ENCODE data around the gene ZNF236. TPM values are rescaled to one million over a fixed set of nuclear protein-coding genes. Genes with fewer than 3 reads are reported as not detected.

The ZNF236 gene
- total and polyA plus RNA-seq, 10 of the 15 experiments (the other 5 are each of a cell fraction or from before 2014, with no cell fraction given), result 1.0 to 14.4 (median 5.9) TPM

- no peak for TF ChIP-seq ZBTB40 (IDR thresholded peaks at IDR 0.05; ENCODE audit: borderline replicate concordance)
- TF ChIP-seq IRF4 (IDR thresholded peaks at IDR 0.05; ENCODE audit: low read depth, low read length), result no peak
- TF ChIP-seq ZSCAN29 (IDR thresholded peaks at IDR 0.05), result no peak
- no peak for TF ChIP-seq DPF2 (IDR thresholded peaks at IDR 0.05)
- TF ChIP-seq NBN (IDR thresholded peaks at IDR 0.05), result 0 out of 2 replicates have a peak, but pooled peaks have one; percentile 51
- TF ChIP-seq MTA2 (IDR thresholded peaks at IDR 0.05; ENCODE audit: low read depth), result 0 out of 2 replicates have a peak, but pooled peaks have one; percentile 12
- no peak for TF ChIP-seq ETV6 (conservative IDR thresholded peaks at IDR 0.05 in 1 of 2, IDR thresholded peaks at IDR 0.05 in 1 of 2; ENCODE audit: borderline replicate concordance in 1 of 2, low read depth in 1 of 2)
- peak; percentile 48; the same call in 1 of the 2 replicates for TF ChIP-seq CREB1 (IDR thresholded peaks at IDR 0.05; ENCODE audit: low read depth)
- peak; percentile 43; the same call in 1 of the 2 replicates for TF ChIP-seq ELK1 (IDR thresholded peaks at IDR 0.05; ENCODE audit: low read depth, low read length)
- peak; percentile 65; the same call in 1 of the 2 replicates for TF ChIP-seq HDGF (IDR thresholded peaks at IDR 0.05)
- no peak for TF ChIP-seq RAD51 (IDR thresholded peaks at IDR 0.05)
- no peak for TF ChIP-seq SMAD5 (IDR thresholded peaks at IDR 0.05; ENCODE audit: low read depth)
- peak; percentile 26 to 37; a peak in 2 of 4 replicates for TF ChIP-seq IKZF2 (IDR thresholded peaks at IDR 0.05)
- TF ChIP-seq CBX5 (IDR thresholded peaks at IDR 0.05; ENCODE audit: low read depth), result no peak
- TF ChIP-seq KLF5 (IDR thresholded peaks at IDR 0.05; ENCODE audit: partially characterized antibody), result peak; percentile 31
- TF ChIP-seq SMC3 (IDR thresholded peaks at IDR 0.05; ENCODE audit: borderline replicate concordance, low read length), result peak; percentile 98
- peak; percentile 83 for TF ChIP-seq RAD21 (IDR thresholded peaks at IDR 0.05; ENCODE audit: insufficient read depth, low read depth, low read length)
- TF ChIP-seq SMAD1 (IDR thresholded peaks at IDR 0.05; ENCODE audit: low read depth, partially characterized antibody), result no peak
- peak; percentile 78; the same call in 1 of the 2 replicates for TF ChIP-seq SMARCA5 (IDR thresholded peaks at IDR 0.05)
- no peak for TF ChIP-seq RCOR1 (conservative IDR thresholded peaks at IDR 0.05; ENCODE audit: low read depth, low read length)
- 0 out of 2 replicates have a peak, but pooled peaks have one; percentile 36 for TF ChIP-seq STAT1 (conservative IDR thresholded peaks at IDR 0.05)
- peak; percentile 22; the same call in 1 of the 2 replicates for TF ChIP-seq RUNX3 (IDR thresholded peaks at IDR 0.05; ENCODE audit: low read length)
- no peak for TF ChIP-seq SRF (IDR thresholded peaks at IDR 0.05; ENCODE audit: low read depth in 2 of 2, low read length in 2 of 2)
Observed at GRCh38 chr18:76982841-76983583, 160.7 kb downstream of the ZNF236 start (continued).
